ENCODE data around the gene STC2.

- TF ChIP-seq POLR2A (IDR thresholded peaks at IDR 0.05; ENCODE audit: low read depth, low read length) (no peak), CTCF (conservative IDR thresholded peaks at IDR 0.05; ENCODE audit: low read depth, low read length) (no peak), SMC3 (IDR thresholded peaks at IDR 0.05; ENCODE audit: low read depth, low read length) (no peak)
Observed at GRCh38 chr5:173317091-173317730, 11.0 kb downstream of the STC2 start.

Measured in IMR-90 (cell line).